ENCODE measurements around the gene PRPF31.

PRPF31 gene

DNA sequence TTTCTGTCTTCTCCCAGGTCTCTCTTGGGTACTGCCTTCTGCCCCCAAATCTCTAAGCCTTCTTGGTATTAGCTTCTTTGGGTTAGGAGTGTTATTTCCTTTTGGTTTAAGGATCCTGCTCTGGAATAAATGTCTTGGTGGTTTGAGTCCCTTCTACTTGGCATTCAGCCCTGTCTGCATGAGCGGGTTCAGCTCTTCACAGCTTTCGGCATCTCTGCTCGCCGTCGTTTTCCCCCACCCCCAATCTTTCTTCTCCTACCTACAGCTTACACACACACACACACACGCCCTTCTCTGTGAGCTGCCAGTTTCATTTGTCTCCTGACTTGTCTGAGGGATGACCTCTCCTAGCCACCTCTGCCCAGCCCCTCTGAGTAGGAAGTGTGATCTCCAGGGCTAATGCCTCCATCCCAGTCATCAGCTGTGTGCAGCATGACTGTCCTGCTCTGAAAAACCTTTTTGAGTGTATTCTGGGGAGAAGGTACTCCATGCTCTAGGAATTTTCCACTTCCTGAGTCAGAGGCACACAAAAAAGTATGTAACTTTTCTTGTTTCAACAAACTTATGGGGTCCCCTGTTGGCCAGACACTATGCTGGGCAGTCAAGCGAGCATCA, 26.7 kb downstream of the PRPF31 start:
- DNase-seq = no peak

DNA sequence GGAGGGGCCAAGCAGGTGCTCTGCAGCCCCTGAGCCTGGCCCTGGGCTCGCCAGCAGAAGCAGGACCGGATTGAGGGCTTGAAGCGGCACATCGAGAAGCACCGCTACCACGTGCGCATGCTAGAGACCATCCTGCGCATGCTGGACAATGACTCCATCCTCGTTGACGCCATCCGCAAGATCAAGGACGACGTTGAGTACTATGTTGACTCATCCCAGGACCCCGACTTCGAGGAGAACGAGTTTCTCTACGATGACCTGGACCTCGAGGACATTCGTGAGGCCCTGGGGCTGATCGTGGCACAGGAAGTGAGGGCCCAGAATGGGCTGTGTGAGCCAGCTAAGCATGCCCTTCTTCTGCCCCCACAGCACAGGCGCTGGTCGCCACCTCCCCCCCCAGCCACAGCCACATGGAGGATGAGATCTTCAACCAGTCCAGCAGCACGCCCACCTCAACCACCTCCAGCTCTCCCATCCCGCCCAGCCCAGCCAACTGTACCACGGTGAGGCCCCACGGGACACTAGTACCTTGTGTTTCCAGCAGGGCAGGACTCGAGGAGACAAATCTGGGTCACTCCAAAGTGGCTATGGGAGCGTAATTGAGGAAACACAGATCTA, 30.1 kb downstream of the PRPF31 start:
- DNase-seq = no peak

DNA sequence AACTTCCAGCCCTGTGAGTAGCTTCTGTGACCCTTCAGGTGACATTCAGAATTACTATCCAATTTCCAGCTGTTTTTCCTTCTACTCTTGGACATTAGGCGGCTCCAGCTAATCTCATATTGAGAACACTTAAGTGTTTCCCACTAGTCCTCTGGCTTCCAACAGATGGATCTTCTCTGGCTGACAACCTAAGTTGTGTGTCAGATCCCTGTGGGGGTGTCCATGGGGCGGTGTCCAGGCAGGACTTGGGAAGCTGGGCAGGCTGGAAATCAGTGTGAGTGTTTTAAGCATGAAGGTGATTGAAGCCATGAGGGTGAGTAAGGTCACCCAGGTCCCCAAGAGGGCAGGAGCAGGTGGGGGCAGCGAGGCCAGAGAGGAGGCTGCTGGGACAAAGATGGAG, 32.1 kb downstream of the PRPF31 start:
- no peak for DNase-seq

DNA sequence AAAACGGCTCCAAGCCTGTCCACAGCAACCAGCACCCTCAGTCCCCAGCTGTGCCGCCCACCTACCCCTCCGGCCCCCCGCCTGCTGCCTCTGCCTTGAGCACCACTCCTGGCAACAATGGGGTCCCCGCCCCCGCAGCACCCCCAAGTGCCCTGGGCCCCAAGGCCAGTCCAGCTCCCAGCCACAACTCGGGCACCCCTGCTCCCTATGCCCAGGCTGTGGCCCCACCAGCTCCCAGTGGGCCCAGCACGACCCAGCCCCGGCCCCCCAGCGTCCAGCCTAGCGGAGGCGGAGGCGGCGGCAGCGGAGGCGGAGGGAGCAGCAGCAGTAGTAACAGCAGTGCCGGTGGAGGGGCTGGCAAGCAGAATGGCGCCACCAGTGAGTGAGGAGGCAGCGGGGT, 32.6 kb downstream of the PRPF31 start:
- DNase-seq = no peak

DNA sequence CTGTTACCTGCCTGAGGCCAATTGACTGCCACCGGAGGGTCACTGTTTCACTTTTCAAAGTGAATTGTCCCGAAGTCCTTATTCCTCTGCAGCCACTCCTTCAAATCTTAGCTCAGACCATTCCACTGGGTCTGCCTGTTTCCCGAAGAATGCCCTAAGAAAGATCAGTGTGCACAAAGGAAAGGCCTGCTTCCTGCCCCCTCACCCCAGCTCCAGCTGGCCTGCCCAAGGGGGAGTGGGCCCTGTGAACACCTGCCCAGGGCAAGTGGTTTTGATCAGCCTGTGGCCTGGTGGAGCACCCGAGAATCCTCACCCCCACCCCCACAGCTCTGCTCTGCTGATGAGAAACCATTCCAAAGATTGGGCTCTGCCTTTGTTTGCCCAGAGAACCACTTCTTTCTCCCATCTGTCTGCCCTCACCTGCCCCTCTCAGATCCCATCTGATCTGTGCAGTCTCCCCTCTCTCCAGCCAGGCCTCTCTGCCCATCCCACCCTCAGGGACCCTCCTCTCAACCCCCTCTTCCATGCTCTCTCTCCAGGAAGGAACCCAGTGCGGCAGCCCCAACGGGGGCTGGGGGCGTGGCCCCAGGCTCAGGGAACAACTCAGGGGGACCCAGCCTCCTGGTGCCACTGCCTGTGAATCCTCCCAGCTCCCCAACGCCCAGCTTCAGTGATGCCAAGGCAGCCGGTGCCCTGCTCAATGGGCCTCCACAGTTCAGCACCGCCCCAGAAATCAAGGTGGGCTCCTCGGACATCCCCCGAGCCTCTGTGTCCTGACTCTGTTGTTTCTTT, 33.7 kb downstream of the PRPF31 start:
- DNase-seq = no peak

DNA sequence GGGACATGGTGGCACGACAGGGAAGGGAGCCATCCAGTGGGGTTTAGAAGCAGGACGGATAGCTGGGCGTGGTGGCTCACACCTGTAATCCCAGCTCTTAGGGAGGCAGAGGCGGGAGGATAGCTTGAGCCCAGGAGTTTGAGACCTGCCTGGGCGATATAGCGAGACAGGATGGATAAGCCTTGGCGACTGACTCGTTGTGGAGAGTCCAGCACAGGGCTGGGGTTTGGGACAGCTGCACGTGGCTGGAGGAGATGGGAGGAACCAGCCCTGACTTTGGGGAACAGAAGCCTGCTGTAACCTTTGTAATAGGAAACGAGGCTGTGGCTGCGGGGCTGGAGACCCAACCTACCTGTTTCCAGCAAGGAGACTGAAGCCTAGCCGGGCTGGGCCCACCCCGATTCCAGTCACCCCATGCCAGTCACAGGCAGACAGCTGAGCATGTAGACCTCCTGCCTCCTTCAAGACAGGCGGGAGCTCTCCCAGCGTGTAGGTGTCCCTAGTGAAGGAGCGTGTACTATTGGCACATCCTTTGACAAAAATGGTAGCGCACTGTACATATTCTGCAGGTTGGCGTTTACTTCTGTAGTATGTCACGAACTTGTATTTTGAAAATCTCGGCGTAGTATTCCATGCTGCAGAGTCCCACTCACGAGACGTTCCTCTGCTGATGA, 35.9 kb downstream of the PRPF31 start:
- no peak for DNase-seq

DNA sequence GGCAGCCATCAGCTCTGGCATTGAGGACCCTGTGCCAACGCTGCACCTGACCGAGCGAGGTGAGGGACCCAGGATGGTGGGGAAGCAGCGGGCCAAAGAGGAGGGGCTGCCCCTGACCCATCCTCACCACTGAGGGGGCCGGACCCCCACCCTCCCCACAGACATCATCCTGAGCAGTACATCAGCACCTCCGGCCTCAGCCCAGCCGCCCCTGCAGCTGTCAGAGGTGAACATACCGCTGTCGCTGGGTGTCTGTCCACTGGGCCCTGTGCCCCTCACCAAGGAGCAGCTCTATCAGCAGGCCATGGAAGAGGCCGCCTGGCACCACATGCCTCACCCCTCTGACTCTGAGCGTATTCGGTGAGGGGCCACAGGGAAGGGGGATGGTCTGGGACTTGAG, 36.7 kb downstream of the PRPF31 start:
- no peak for DNase-seq

DNA sequence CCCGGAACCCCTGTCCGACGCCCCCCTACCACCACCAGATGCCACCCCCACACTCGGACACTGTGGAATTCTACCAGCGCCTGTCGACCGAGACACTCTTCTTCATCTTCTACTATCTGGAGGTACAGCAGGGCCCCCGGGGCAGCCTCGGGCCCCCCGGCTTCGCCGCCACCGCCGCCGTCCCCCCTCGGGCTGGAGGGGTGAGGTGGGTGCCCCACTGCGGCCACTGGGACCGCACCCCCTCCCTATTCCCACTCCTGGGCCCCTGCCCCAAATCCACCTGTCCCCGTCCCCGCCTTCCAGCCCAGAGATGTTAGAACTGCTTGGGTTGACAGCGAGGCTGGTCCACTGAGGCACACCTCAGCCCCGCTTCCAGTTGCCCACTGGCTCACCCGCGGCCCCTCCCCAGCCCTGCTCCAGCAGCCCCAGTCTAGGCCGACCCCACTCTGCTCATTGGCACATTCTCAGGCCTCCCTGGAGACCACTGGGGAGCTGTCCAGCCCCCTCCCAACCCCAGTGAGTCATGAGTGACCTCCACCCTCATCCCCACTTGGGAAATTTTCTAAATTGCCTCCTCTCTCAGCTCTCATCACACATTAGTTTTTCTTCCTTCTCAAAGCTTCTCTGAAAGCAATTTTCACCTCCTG, 37.4 kb downstream of the PRPF31 start:
- no peak for DNase-seq

DNA sequence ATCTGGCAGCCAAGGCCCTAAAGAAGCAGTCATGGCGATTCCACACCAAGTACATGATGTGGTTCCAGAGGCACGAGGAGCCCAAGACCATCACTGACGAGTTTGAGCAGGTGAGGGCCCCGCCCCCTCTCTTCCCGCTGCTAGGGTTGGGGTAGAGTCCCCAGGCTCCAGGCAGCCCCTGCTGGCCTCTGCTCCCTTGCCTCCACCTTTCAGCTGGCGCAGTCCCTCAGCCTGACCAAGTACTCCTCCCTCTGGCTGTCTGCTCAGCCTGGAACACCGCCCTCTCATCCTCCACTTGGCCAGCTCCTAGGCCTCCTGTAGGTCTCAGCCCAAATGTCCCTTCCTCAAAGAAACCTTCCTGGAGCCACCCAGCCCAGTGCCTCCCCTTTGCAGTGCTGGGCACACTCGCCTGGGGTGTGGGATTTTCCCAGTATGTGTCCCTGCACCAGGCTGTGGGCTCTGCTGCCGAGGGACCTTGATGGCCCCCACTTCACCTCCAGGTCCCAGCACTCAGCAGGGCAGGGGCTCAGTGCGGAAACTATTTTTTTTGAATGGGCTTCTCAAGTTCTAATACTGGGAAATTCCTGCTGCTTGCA, 38.3 kb downstream of the PRPF31 start:
- no peak for DNase-seq

DNA sequence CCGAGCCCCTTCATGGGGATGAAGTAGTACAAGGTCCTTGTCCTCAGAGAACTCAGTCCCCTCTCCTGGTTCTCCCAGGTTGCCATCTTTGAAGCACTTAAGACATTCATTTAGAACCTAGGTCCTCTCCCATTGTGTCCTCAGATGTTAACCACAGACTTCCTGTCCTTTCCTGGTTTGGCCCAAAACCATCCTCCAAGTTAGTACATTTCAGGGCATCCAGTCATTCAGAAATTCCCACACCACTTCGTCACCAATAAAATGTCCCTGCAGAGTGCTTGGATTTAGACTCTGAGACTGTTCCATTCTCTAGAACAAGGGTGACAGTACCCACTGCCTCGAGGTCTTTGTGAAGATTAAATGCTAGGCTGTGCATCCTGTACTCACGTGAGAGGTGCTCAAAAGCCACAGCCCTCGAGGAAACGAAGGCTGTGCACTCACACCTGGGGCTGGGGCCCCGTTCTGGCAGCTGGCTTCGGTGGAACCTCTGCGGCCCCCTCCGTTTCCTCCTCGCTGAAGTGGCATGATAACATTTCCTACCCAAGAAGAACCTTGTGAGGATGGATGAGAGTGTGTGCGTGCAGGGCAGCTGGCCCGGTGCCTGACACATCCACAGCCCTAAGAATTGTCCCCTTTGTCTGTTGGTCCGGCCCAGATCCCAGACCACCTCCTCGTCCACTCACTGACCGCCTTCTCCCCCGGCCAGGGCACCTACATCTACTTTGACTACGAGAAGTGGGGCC, 39.2 kb downstream of the PRPF31 start:
- DNase-seq = peak; percentile 47

DNA sequence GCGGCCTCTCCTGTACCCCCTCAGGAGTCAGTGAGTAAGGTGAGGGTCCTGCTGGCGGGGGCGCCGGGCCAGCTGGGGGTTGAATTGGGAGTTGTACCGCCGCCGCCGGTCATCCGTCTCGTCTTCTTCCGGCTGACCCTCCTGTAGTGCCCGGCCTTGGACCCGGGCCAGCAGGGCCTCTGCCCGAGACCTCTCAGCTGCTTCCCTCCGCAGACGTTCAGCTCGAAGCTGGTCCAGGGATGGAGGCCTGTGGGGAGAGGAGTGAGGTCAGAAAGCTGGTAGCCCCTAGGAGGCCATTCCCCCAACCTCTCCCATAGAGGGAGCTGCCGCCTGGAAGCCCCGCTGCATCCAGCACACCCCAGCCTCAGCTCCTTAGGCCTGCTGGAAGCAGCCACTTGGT, 40.1 kb downstream of the PRPF31 start:
- DNase-seq = no peak

DNA sequence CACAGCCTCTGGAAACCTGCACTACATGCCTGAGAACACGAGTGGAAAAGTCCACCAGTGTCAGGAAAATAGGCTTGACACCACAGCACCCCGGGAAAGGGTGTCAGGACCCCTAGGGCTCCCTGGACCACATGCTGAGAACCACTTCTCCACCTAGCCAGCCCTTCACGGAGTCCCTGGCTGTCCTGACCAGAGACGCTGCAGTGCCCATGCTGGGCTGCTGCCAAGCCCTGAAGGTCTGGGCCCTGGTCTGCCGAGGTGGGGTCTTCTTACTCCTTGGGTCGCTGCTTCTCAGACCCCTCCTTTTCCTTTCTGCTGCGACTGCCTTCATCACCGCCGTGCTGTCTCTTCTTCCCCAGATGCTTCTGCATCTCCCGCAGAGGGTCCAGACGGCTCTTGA, 40.9 kb downstream of the PRPF31 start:
- DNase-seq = no peak

DNA sequence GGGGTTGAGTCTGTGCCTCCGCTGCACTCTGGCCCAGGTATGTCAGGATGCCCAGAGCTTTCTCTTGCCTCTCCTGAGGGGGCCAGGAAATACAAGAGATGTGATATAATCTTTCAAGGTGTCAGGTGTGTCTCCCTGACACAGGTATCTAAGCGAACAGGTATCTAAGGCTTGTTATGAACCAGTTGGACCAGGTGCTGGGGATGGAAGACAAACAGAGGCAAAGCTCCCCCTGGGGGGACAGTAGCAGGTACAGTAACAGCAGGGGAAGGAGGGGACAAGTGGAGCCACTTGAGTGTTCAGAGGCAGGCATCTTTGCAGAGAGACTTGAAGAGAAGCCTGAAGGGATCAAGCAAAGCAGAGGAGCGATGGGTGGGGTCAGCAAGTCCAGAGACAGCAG, 41.4 kb downstream of the PRPF31 start:
- DNase-seq = no peak

DNA sequence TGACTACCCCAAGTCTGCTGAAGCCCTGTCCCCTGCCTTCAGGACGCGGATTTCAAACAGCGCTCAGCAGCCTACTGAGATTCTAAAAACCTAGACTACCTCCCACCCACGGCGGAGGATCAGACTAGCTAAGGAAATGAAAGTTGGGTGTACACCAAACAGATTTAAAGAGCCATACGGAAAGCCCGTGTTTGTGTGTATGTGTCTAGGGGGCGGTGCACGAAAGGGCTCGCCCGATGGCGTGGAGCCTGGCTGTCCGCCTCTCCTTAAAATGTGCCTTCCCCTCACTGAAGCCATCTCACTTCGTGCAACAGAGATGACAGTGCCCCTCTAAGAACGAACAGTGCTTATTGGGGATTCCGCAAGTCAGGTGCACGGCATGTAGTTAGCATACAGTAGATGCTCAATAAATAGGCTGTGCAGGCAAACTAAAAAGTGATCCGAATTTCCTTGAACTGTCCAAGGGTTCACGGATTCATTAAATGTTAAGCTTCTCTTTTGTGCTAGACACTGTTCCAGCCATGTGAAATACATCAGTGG, 43.3 kb downstream of the PRPF31 start:
- DNase-seq = peak; percentile 24

DNA sequence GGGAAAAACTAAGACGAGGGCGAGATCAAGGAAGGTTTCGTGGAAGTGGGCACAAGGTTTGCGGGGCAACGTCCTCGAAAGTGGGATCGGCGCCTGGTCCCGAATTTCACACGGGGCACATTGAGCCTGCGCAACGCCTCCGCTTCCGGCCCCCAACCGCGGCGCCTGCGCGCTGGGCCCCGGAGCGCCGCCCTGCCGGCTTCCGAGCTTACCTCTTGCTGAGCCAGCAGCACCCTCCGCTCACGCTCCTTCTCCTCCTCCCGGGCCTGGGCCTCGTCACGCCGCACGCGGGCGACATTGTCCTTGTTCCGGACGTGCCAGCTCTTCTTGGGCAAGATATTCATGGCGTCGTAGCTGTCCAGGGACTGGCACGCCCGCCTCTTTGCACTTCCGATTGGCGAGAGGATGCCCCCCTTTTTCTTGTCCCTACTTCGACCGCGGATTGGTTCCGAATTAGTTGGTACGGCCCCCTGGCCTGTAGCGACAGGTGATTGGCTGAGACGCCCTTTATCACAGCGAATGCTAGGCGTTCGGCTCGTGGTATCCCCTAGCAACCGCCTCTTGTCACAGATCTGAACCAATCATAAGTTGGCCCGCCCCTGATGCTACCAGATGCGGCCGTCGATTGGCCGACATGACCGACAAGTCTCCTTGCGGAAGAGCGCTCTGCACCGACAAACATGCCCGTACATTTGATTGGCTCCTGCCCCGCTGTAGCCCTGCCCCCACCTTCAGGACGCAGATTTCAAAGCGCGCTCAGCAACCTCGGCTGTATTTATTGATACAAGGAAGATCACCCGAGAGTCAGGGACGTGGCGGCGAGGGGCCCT, 44.0 kb downstream of the PRPF31 start, which contains the start of gene LENG1:
TSS of gene LENG1 (minus strand) at position 370 of the 830 bp plus-strand sequence. CDS start at position 344, 26 bp downstream.
- DNase-seq = peak; percentile 100

DNA sequence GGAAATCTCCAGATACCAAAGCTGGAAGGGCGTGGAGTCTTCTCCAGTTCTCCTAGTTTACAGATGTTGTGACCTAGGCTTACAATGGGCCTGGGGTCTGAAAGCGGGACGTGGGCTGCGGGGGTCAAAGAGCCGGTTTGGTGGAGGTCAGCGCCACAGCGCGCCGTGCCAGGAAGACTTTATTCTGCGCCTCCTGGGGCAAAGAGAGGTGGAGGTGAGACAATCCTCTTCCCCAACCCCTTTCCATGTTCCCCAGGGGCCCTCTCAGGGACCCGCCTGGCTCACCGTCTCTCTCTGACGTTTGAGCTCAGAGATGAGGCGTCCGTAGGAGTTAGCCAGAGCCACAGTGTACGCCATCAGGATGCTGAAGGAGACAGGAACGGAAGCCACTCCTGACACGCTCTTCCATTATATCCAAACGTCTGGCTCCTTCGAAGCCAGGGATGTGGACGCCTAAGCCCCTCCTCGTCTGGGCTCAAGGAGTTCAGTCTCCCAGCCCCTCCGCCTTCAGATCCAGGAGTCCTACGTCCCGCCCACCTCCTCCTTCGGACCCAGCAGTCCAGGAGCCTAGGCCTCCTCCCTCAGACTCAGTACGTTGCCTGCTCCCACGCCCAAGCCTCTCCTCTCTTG, 44.7 kb downstream of the PRPF31 start:
- DNase-seq = no peak

DNA sequence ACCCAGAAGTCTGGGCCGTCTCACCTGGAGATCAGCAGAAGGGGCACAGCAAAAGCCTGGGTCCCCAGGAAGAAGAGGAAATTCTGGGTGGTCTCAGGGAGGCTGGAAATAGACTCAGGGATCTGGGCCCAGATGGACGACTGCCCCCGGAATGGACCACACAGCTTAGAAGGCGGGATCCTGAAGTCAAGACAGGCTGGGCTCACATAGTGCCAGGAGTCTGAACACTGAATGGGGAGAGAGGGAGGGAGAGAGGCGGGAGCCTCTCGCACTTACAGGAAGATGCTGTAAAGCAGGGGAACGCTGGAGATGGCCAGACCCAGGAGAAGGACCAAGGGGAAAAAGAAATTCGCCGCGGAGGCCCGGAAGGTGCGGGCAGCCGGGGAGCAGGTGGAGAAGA, 45.3 kb downstream of the PRPF31 start:
- DNase-seq = no peak

DNA sequence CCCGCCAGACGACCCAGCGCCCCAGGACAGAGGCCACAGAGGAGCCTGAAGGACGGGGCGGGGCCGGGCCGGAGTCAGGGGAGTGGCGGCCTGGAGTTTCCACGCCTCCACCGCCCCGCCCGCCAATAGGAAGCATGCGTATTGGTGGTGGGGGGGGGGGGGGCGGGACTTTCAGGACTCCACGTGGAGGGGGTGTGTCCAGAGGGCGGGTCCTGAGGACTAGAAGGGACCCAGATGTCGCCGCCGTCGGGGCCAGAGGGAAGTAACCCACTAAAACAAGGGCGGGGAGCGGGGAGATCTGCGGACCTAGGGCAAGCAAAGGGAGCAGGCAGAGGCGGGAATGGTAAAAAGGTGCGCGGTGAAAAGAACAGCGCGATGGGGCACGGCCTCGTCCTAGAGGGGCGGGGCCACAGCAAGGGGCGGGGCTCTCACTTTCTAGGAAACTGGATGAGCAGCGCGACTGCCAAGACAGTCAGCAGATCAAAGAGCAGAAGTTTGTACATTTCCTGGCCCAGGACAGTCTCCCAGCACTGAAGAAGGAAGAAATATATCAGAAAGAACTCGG, 46.8 kb downstream of the PRPF31 start:
- peak; percentile 73 for DNase-seq

DNA sequence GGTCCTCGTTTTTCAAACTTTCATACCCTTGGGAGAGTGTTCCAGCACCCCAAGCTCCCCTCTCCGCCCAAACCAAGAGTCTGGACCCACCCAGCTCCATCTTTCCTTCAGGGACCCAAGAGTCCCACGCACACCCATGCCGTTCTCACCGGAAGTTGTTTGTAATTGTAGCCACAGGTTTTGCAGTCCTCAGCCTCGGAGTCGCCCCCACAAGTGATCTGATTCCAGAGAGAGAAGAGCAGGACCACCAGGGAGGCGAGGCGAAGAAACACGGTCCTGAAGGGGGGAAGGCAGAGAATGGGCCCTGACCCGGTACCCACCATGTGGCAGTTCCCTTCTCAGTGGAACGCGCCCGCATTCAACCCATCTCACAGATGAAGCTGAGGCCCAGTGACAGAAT, 47.3 kb downstream of the PRPF31 start:
- no peak for DNase-seq

Data from CD4-positive, alpha-beta T cell treated with Interleukin-4 for 4 hours (primary cell).